ENCODE measurements around the gene PRKCE.

The PRKCE gene

DNA sequence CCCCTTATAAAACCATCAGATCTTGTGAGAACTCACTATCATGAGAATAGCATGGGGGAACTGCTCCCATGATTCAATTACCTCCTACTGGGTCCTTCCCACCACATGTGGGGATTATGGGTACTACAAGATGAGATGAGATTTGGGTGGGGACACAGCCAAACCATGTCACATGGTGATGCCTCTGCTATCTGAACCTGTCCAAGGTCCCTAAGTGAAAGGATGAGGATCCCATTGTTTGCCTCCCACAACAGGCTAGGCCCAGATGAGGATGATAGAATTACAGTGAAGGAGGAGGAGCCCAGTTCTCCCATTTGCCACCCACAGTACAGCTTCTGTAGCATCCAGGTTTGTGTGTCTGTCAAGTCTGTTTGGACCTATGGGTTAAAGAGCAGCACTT is 65.4 kb downstream of the PRKCE start:
- Histone ChIP-seq H3K9me3 (ENCODE audit: control insufficient read depth, low read depth, low read length) (no peaks in the 10 kb centered on the region), H3K4me3 (ENCODE audit: low read length) (no peak overlapping the region)

DNA sequence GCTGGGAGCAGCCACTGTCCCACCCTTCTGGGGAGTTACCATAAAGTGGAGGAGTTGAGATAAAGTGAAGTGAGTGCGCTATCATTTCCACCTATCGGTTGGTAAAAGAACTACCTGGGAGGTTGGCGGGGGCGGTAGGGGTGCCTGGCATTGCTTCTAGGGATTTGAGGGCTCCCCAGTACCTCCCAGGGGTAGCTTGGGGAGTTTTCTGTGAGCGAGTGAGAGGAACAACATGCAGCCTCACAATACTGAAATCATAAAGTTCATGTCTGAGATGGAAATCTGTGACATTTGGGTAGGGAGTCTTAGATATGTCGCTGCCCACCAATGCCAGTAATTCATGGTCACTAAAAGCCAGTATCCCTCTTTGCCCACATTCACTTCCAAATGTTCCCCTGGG is 68.7 kb downstream of the PRKCE start:
- Histone ChIP-seq H3K9me3 (ENCODE audit: control insufficient read depth, low read depth, low read length) (no peaks in the 10 kb centered on the region), H3K4me1 (ENCODE audit: control insufficient read depth, low read depth, low read length) (peaks cover 4% of the 10 kb centered on the region), H3K27me3 (ENCODE audit: control insufficient read depth, insufficient read depth, low read length) (no peaks in the 10 kb centered on the region), H3K27ac (ENCODE audit: low read length) (no peak overlapping the region), H3K4me3 (ENCODE audit: low read length) (no peak overlapping the region), H3K36me3 (ENCODE audit: control insufficient read depth, low read depth, low read length) (no peaks in the 10 kb centered on the region), H3K9ac (ENCODE audit: low read length) (no peak overlapping the region)

More for the DNA sequence above, 65.4 kb downstream of the PRKCE start:
- Histone ChIP-seq H3K4me1 (ENCODE audit: control insufficient read depth, low read depth, low read length) (no peaks in the 10 kb centered on the region), H3K9ac (ENCODE audit: low read length) (no peak overlapping the region), H3K27ac (ENCODE audit: low read length) (no peak overlapping the region), H3K36me3 (ENCODE audit: control insufficient read depth, low read depth, low read length) (no peaks in the 10 kb centered on the region), H3K27me3 (ENCODE audit: control insufficient read depth, insufficient read depth, low read length) (no peaks in the 10 kb centered on the region)

DNA sequence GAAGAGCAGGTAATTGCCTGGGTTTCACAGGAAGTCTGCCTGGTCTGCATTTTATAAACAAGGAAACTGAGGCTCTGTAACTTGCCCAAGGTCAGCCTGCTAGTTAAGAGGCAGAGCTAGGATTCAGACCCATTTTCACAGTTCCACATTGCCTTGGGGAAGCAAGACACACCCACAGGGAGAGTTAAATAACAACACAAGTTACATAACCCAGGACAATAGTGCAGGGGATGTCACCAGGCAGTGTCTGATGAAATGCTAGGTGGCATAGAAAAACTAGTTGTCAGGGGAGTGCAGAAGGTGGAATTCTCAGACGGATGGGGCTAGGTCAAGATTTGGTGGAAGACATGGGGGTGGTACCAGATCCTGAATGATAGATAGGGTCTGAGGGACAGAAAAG is 69.7 kb downstream of the PRKCE start:
- Histone ChIP-seq H3K27me3 (ENCODE audit: control insufficient read depth, insufficient read depth, low read length) (no peaks in the 10 kb centered on the region), H3K4me3 (ENCODE audit: low read length) (no peak overlapping the region), H3K9me3 (ENCODE audit: control insufficient read depth, low read depth, low read length) (no peaks in the 10 kb centered on the region), H3K27ac (ENCODE audit: low read length) (no peak overlapping the region), H3K9ac (ENCODE audit: low read length) (no peak overlapping the region), H3K36me3 (ENCODE audit: control insufficient read depth, low read depth, low read length) (no peaks in the 10 kb centered on the region), H3K4me1 (ENCODE audit: control insufficient read depth, low read depth, low read length) (peaks cover 4% of the 10 kb centered on the region)

DNA sequence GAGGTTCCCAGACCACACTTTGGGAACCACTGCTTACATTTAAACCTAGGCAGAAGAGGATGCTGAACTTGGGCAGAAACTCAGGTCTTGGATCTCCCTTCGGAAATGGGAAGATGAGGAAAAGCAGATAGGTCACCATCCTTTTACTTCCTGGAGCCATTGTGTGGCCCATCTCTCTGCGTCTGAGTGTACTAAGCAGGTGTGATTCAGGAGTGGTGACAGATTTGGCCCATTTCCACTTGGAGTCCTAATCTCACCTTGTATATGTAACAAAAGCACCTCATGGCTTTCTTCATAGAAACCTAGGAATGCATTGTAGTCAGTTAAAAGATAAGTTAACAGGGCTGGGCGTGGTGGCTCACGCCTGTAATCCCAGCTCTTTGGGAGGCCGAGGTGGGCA is 71.0 kb downstream of the PRKCE start:
- no peaks in the 10 kb centered on the region for H3K9me3 ChIP-seq (ENCODE audit: control insufficient read depth, low read depth, low read length)
- H3K4me3 ChIP-seq (ENCODE audit: low read length): no peak overlapping the region
- H3K36me3 ChIP-seq (ENCODE audit: control insufficient read depth, low read depth, low read length): no peaks in the 10 kb centered on the region
- H3K9ac ChIP-seq (ENCODE audit: low read length): no peak overlapping the region
- H3K27me3 ChIP-seq (ENCODE audit: control insufficient read depth, insufficient read depth, low read length): no peaks in the 10 kb centered on the region
- no peak overlapping the region for H3K27ac ChIP-seq (ENCODE audit: low read length)
- H3K4me1 ChIP-seq (ENCODE audit: control insufficient read depth, low read depth, low read length): peaks cover 4% of the 10 kb centered on the region

DNA sequence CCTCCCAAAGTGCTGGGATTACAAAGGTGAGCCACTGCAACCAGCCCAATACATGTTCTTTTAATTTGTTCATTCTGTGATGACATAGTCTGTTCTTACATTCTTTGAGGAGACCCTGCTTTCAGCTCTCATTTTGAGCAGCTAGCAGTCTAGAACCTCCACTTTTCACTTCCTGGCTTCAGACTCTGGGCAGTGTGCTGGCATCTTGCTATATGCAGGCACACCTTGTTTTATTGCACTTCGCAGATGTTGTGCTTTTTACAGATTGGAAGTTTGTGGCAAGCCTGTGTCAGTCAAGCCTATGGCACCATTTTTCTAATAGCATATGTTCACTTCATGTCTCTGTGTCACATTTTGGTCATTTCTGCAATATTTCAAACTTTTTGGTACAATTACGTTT is 72.4 kb downstream of the PRKCE start:
- Histone ChIP-seq H3K4me3 (ENCODE audit: low read length) (no peak overlapping the region), H3K36me3 (ENCODE audit: control insufficient read depth, low read depth, low read length) (no peaks in the 10 kb centered on the region), H3K9me3 (ENCODE audit: control insufficient read depth, low read depth, low read length) (no peaks in the 10 kb centered on the region), H3K27me3 (ENCODE audit: control insufficient read depth, insufficient read depth, low read length) (no peaks in the 10 kb centered on the region), H3K9ac (ENCODE audit: low read length) (no peak overlapping the region), H3K27ac (ENCODE audit: low read length) (no peak overlapping the region), H3K4me1 (ENCODE audit: control insufficient read depth, low read depth, low read length) (peaks cover 4% of the 10 kb centered on the region)

DNA sequence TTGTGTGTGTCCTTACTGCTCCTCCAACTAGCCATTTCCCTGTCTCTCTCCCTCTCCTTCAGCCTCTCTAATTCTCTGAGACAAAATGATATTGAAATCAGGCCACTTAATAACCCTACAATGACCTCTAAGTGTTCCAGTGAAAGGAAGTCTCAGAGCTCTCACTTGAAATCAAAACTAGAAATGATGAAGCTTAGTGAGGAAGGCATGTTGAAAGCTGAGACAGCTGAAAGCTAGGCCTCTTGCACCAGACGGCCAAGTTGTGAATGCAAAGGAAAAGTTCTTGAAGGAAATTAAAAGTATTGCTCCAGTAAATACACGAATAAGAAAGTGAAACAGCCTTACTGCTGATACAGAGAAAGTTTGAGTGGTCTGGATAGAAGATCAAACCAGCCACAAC is 72.9 kb downstream of the PRKCE start:
- Histone ChIP-seq H3K27ac (ENCODE audit: low read length) (no peak overlapping the region), H3K9ac (ENCODE audit: low read length) (no peak overlapping the region), H3K4me1 (ENCODE audit: control insufficient read depth, low read depth, low read length) (peaks cover 4% of the 10 kb centered on the region), H3K9me3 (ENCODE audit: control insufficient read depth, low read depth, low read length) (no peaks in the 10 kb centered on the region), H3K36me3 (ENCODE audit: control insufficient read depth, low read depth, low read length) (no peaks in the 10 kb centered on the region), H3K27me3 (ENCODE audit: control insufficient read depth, insufficient read depth, low read length) (no peaks in the 10 kb centered on the region), H3K4me3 (ENCODE audit: low read length) (no peak overlapping the region)

DNA sequence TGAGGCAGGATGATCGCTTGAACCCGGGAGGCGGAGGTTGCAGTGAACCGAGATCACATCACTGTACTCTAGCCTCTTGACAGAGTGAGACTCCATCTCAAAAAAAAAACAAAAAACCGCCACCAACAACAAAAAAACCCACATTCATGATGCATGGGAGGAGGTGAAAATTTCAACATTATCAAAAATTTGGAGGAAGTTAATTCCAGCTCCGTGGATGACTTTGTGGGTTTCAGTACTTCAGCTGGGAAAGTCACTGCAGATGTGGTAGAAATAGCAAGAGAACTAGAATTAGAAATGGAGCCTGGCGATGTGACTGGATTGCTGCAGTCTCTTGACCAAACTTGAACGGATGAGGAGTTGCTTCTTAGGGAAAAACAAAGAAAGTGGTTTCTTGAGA is 74.3 kb downstream of the PRKCE start:
- Histone ChIP-seq H3K27ac (ENCODE audit: low read length) (no peak overlapping the region), H3K4me3 (ENCODE audit: low read length) (no peak overlapping the region), H3K27me3 (ENCODE audit: control insufficient read depth, insufficient read depth, low read length) (no peaks in the 10 kb centered on the region), H3K36me3 (ENCODE audit: control insufficient read depth, low read depth, low read length) (no peaks in the 10 kb centered on the region), H3K4me1 (ENCODE audit: control insufficient read depth, low read depth, low read length) (peaks cover 4% of the 10 kb centered on the region), H3K9me3 (ENCODE audit: control insufficient read depth, low read depth, low read length) (no peaks in the 10 kb centered on the region), H3K9ac (ENCODE audit: low read length) (no peak overlapping the region)

DNA sequence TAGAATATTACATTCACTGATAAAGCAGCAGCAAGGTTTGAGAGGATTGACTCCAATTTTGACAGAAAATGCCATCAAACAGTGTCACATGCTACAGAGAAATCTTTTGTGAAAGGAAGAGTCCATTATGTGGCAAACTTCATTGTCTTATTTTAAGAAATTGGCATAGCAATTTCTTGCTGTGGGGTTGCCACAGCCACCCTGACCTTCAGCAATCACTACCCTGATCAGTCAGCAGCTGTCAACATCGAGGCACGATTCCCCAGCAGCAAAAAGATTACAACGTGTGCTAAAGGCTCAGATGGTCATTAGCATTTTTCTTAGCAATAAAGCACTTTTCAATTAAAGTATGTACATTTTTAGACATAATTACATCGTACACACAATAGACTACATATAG is 74.7 kb downstream of the PRKCE start:
- H3K36me3 ChIP-seq (ENCODE audit: control insufficient read depth, low read depth, low read length): no peaks in the 10 kb centered on the region
- H3K27me3 ChIP-seq (ENCODE audit: control insufficient read depth, insufficient read depth, low read length): no peaks in the 10 kb centered on the region
- no peaks in the 10 kb centered on the region for H3K9me3 ChIP-seq (ENCODE audit: control insufficient read depth, low read depth, low read length)
- no peak overlapping the region for H3K27ac ChIP-seq (ENCODE audit: low read length)
- peaks cover 4% of the 10 kb centered on the region for H3K4me1 ChIP-seq (ENCODE audit: control insufficient read depth, low read depth, low read length)
- H3K4me3 ChIP-seq (ENCODE audit: low read length): no peak overlapping the region
- no peak overlapping the region for H3K9ac ChIP-seq (ENCODE audit: low read length)

DNA sequence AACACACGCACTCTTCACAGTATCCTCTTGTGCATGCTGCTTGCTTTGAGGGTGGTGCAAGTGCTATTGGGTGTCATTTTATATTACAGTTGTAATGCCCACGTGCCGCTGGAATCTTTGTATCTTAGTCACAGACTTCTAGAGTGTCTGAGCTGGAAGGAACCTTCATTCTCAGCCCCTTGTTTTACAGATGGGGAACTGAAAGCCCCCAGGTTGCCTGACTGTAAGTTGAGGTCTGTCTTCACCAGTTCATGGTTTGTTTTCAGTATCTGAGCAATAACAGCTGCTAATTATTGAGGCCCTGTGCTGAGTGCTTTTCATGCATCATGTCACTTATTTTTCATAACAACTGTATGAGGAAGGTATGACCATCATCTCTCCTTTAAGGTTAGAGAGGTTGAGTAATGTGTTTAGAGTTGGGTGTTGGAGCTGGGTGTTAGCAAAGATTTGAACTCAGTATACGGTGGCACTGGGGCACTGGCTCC is 77.0 kb downstream of the PRKCE start:
- Histone ChIP-seq H3K27me3 (ENCODE audit: control insufficient read depth, insufficient read depth, low read length) (no peaks in the 10 kb centered on the region), H3K9me3 (ENCODE audit: control insufficient read depth, low read depth, low read length) (no peaks in the 10 kb centered on the region), H3K9ac (ENCODE audit: low read length) (no peak overlapping the region), H3K4me3 (ENCODE audit: low read length) (no peak overlapping the region), H3K27ac (ENCODE audit: low read length) (no peak overlapping the region), H3K36me3 (ENCODE audit: control insufficient read depth, low read depth, low read length) (no peaks in the 10 kb centered on the region), H3K4me1 (ENCODE audit: control insufficient read depth, low read depth, low read length) (peaks cover 4% of the 10 kb centered on the region)

DNA sequence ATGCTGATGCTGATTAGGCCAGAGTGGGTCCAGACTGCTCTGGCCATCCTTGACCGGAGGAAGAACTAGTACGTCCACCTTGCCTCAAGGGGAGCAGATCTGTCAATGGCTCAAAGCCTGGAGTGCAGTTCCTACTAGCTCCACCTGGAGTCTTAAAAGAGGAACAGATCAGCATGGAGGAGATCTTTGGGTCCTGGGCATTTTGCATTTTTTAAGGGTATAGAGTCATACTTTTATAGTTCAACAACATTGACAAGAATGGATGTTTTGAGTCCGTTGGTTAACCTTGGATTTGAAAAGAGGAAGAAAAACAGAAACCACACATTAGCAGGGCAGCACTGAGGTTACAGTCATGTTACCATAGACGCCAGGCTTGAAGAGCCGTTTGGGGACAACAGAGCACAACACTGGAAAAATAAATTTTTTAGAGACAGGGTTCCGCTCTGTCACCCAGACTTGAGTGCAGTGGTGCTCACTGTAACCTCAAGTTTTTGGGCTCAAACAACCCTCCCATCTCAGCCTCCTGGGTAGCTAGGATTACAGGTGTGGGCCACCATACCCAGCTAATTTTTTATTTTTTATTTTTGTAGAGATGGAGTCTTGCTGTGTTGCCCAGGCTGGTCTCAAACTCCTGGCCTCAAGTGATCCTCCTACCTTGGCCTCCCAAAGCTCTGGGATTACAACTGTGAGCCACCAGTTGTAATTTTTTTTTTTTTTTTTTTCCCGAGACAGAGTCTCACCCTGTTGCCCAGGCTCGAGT is 78.5 kb downstream of the PRKCE start:
- Histone ChIP-seq H3K4me1 (ENCODE audit: control insufficient read depth, low read depth, low read length) (peaks cover under 1% of the 10 kb centered on the region), H3K9me3 (ENCODE audit: control insufficient read depth, low read depth, low read length) (no peaks in the 10 kb centered on the region), H3K27ac (ENCODE audit: low read length) (no peak overlapping the region), H3K27me3 (ENCODE audit: control insufficient read depth, insufficient read depth, low read length) (no peaks in the 10 kb centered on the region), H3K9ac (ENCODE audit: low read length) (no peak overlapping the region), H3K36me3 (ENCODE audit: control insufficient read depth, low read depth, low read length) (no peaks in the 10 kb centered on the region), H3K4me3 (ENCODE audit: low read length) (no peak overlapping the region)

DNA sequence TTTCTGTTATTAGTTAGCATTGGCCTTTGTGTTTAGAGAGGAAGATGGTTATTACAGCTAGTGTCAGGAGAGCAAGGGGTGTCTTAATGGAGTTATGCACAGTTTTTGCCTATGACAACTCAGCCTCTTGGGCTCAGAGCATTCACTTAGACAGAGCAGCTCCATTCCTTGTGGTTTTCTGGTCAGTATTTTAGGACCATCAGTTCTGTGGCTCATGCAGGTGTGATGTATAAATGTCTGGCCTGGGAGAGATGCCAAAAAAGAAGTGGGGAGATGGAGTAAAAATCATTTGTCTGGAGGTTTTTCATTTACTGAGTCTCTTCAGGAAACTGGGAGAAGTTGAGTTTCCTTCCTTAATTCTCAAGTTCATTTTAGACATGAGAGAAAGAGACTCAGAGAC is 79.7 kb downstream of the PRKCE start:
- Histone ChIP-seq H3K4me3 (ENCODE audit: low read length) (no peak overlapping the region), H3K4me1 (ENCODE audit: control insufficient read depth, low read depth, low read length) (peaks cover 7% of the 10 kb centered on the region), H3K9ac (ENCODE audit: low read length) (no peak overlapping the region), H3K9me3 (ENCODE audit: control insufficient read depth, low read depth, low read length) (no peaks in the 10 kb centered on the region), H3K36me3 (ENCODE audit: control insufficient read depth, low read depth, low read length) (no peaks in the 10 kb centered on the region), H3K27me3 (ENCODE audit: control insufficient read depth, insufficient read depth, low read length) (no peaks in the 10 kb centered on the region), H3K27ac (ENCODE audit: low read length) (no peak overlapping the region)

DNA sequence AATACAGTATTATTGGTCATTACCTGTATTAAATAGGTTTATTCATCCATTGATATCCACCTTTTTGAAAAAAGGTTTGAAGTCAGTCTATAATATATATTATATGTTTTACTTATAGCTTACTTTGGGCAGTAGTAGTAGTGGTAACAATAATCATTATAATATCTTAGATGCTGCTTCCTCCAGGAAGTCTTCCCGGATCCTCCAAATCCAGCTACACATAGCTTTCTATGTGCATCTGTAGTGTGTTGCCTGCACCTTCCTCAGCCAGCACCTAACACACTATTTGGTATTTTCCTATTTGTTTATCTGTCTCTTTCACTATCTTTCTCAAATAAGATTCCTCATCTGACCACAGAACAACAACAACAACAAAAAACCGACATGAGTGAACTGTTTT is 81.0 kb downstream of the PRKCE start:
- Histone ChIP-seq H3K27ac (ENCODE audit: low read length) (no peak overlapping the region), H3K4me3 (ENCODE audit: low read length) (no peak overlapping the region), H3K27me3 (ENCODE audit: control insufficient read depth, insufficient read depth, low read length) (no peaks in the 10 kb centered on the region), H3K9me3 (ENCODE audit: control insufficient read depth, low read depth, low read length) (no peaks in the 10 kb centered on the region), H3K36me3 (ENCODE audit: control insufficient read depth, low read depth, low read length) (no peaks in the 10 kb centered on the region), H3K9ac (ENCODE audit: low read length) (no peak overlapping the region), H3K4me1 (ENCODE audit: control insufficient read depth, low read depth, low read length) (peaks cover 7% of the 10 kb centered on the region)

Measured in iPS-18a (cell line).